ENCODE data around the gene BOC.

GRCh38 chr3:113233497-113233896, 22.1 kb downstream of the BOC start:
- TF ChIP-seq, protein P1, sequence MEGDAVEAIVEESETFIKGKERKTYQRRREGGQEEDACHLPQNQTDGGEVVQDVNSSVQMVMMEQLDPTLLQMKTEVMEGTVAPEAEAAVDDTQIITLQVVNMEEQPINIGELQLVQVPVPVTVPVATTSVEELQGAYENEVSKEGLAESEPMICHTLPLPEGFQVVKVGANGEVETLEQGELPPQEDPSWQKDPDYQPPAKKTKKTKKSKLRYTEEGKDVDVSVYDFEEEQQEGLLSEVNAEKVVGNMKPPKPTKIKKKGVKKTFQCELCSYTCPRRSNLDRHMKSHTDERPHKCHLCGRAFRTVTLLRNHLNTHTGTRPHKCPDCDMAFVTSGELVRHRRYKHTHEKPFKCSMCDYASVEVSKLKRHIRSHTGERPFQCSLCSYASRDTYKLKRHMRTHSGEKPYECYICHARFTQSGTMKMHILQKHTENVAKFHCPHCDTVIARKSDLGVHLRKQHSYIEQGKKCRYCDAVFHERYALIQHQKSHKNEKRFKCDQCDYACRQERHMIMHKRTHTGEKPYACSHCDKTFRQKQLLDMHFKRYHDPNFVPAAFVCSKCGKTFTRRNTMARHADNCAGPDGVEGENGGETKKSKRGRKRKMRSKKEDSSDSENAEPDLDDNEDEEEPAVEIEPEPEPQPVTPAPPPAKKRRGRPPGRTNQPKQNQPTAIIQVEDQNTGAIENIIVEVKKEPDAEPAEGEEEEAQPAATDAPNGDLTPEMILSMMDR (IDR thresholded peaks at IDR 0.05), result no peak
- no peak for TF ChIP-seq POLR2AphosphoS5 (IDR thresholded peaks at IDR 0.05)

Data from breast epithelium (tissue), 3 donors.